ENCODE data around the gene HSD11B1L.
A peak's percentile ranks its signal among the peaks of the same experiment; 100 is the strongest.

The HSD11B1L gene

GRCh38 chr19:5680084-5680436, 767 bp upstream of the HSD11B1L start:
- TF ChIP-seq, protein P1, sequence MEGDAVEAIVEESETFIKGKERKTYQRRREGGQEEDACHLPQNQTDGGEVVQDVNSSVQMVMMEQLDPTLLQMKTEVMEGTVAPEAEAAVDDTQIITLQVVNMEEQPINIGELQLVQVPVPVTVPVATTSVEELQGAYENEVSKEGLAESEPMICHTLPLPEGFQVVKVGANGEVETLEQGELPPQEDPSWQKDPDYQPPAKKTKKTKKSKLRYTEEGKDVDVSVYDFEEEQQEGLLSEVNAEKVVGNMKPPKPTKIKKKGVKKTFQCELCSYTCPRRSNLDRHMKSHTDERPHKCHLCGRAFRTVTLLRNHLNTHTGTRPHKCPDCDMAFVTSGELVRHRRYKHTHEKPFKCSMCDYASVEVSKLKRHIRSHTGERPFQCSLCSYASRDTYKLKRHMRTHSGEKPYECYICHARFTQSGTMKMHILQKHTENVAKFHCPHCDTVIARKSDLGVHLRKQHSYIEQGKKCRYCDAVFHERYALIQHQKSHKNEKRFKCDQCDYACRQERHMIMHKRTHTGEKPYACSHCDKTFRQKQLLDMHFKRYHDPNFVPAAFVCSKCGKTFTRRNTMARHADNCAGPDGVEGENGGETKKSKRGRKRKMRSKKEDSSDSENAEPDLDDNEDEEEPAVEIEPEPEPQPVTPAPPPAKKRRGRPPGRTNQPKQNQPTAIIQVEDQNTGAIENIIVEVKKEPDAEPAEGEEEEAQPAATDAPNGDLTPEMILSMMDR (IDR thresholded peaks at IDR 0.05; ENCODE audit: low read depth, low read length), result no peak
- Histone ChIP-seq H3K4me1 (no peaks in the 10 kb centered on the region), H3K27me3 (no peaks in the 10 kb centered on the region), H3K36me3 (no peaks in the 10 kb centered on the region), H3K4me3 (ENCODE audit: low read depth, low read length) (peak overlapping the region; percentile 88), H3K9me3 (no peaks in the 10 kb centered on the region)
- no peak for DNase-seq

GRCh38 chr19:5681391-5682106, 722 bp downstream of the HSD11B1L start:
- no peaks in the 10 kb centered on the region for H3K4me1 ChIP-seq
- TF ChIP-seq, protein P1 (IDR thresholded peaks at IDR 0.05; ENCODE audit: low read depth, low read length), result no peak
- no peaks in the 10 kb centered on the region for H3K36me3 ChIP-seq
- no peaks in the 10 kb centered on the region for H3K27me3 ChIP-seq
- H3K9me3 ChIP-seq, result no peaks in the 10 kb centered on the region
- peak overlapping the region; percentile 88 for H3K4me3 ChIP-seq (ENCODE audit: low read depth, low read length)
- no peak for DNase-seq

- DNase-seq, result no peak
- no peaks in the 10 kb centered on the region for H3K4me1 ChIP-seq
- no peaks in the 10 kb centered on the region for H3K27me3 ChIP-seq
- no peak overlapping the region for H3K4me3 ChIP-seq (ENCODE audit: low read depth, low read length)
- no peaks in the 10 kb centered on the region for H3K36me3 ChIP-seq
- TF ChIP-seq, protein P1 (IDR thresholded peaks at IDR 0.05; ENCODE audit: low read depth, low read length), result no peak
- H3K9me3 ChIP-seq, result no peaks in the 10 kb centered on the region
These were observed 1.3 kb downstream of the HSD11B1L start for GRCh38 chr19:5682107-5682482.

DNA sequence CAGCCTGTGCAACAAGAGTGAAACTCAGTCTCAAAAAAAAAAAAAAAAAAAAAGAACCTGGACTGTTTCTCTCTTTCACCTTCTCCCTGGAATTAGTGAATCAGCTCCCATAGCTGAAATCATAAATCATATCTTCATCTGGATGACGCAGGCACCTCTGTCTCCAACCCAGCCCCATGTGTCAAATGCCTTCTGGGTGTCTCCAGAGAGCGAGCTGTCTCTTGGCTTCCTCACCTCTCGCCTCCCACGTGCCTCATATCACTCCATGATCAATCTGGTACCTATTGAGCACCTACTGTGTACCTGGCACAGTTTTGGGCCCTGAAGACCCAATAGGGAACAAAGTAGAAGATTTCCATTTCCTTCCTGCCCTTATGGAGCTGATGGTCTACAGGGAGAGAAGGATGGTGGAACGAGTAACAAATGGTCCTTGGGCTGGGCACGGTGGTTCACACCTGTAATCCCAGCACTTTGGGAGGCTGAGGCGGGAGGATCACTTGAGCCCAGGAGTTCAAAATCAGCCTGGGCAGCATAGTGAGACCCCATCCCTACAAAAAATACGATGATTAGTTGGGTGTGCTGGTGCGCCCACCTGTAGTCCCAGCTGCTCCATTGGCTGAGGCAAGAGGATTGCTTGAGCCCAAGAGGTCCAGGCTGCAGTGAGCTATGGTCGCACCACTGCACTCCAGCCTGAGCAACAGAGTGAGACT, 2.5 kb downstream of the HSD11B1L start:
- Histone ChIP-seq H3K27me3 (no peaks in the 10 kb centered on the region), H3K9me3 (no peaks in the 10 kb centered on the region), H3K4me3 (ENCODE audit: low read depth, low read length) (no peak overlapping the region), H3K4me1 (no peaks in the 10 kb centered on the region), H3K36me3 (no peaks in the 10 kb centered on the region)
- no peak for DNase-seq
- TF ChIP-seq, protein P1 (IDR thresholded peaks at IDR 0.05; ENCODE audit: low read depth, low read length), result no peak

DNA sequence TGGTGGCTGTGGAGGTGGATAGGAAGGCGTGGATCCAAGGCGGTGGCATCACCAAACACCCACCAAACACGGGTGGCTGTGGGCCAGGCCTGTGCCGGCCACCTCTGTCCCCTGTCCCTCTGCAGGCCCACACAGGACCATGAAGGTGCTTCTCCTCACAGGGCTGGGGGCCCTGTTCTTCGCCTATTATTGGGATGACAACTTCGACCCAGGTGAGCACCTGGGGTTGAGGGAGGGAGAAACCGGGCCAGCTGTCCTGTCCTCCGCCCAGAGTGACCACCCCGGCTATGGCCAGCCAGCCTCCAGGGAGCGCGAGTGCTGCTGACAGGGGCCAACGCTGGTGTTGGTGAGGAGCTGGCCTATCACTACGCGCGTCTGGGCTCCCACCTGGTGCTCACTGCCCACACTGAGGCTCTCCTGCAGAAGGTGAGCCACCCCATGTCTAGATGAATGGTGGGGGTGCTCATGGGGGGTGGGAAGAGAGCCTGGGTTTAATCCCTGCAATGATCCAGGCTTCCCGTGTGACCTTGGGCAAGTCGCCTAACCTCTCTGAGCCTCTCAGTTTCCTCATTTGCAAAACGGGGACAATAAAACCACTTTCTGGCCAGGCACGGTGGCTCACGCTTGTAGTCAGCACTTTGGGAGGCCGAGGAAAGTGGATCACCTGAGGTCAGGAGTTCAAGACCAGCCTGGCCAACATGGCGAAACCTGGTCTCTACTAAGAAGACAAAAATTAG, 4.0 kb downstream of the HSD11B1L start:
- Histone ChIP-seq H3K27me3 (no peaks in the 10 kb centered on the region), H3K4me1 (no peaks in the 10 kb centered on the region), H3K4me3 (ENCODE audit: low read depth, low read length) (no peak overlapping the region), H3K36me3 (no peaks in the 10 kb centered on the region), H3K9me3 (no peaks in the 10 kb centered on the region)
- TF ChIP-seq, protein P1 (IDR thresholded peaks at IDR 0.05; ENCODE audit: low read depth, low read length), result no peak
- DNase-seq, result no peak

- Histone ChIP-seq H3K9me3 (no peaks in the 10 kb centered on the region), H3K36me3 (peaks cover 8% of the 10 kb centered on the region), H3K4me3 (ENCODE audit: low read depth, low read length) (peak overlapping the region; percentile 62), H3K4me1 (no peaks in the 10 kb centered on the region), H3K27me3 (no peaks in the 10 kb centered on the region)
- no peak for DNase-seq
- TF ChIP-seq, protein P1 (IDR thresholded peaks at IDR 0.05; ENCODE audit: low read depth, low read length), result no peak
These were observed 5.5 kb downstream of the HSD11B1L start for GRCh38 chr19:5686326-5686646.
